ENCODE measurements around the gene IP6K3.

The IP6K3 gene

DNA sequence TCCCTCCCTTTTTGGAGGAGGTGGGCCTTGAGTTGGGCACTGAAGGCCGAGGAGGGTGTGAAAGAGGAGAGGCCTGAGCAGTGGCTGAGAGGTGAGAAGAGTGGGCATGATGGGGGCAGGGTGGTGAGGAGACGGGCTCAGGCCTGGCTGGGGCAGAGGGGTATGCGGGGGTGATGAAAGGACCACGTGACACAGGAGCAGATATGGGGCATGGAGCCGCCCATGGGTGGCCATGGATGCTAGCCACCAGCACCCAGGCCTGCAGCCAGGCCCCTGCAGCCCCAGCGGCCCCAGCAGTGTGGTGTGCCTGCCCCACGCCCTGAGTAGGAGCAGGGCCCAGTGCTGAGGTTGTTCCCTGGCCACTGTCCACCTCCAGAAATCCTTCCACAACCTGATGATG is 61.7 kb downstream of the IP6K3 start:
- H3K9ac ChIP-seq (ENCODE audit: low read length): no peak overlapping the region
- no peaks in the 10 kb centered on the region for H3K9me3 ChIP-seq (ENCODE audit: control insufficient read depth, low read length)
- H3K4me3 ChIP-seq (ENCODE audit: low read length): no peak overlapping the region
- H3K27me3 ChIP-seq (ENCODE audit: control insufficient read depth, insufficient read depth, low read length): no peaks in the 10 kb centered on the region
- peaks cover 5% of the 10 kb centered on the region for H3K36me3 ChIP-seq (ENCODE audit: control insufficient read depth, insufficient read depth, low read length)
- no peaks in the 10 kb centered on the region for H3K4me1 ChIP-seq (ENCODE audit: control insufficient read depth, insufficient read depth, low read length)

GRCh38 chr6:33684428-33684896 is 62.2 kb downstream of the IP6K3 start:
- no peaks in the 10 kb centered on the region for H3K9me3 ChIP-seq (ENCODE audit: control insufficient read depth, low read length)
- no peaks in the 10 kb centered on the region for H3K4me1 ChIP-seq (ENCODE audit: control insufficient read depth, insufficient read depth, low read length)
- H3K27me3 ChIP-seq (ENCODE audit: control insufficient read depth, insufficient read depth, low read length): no peaks in the 10 kb centered on the region
- H3K4me3 ChIP-seq (ENCODE audit: low read length): no peak overlapping the region
- peaks cover 1% of the 10 kb centered on the region for H3K36me3 ChIP-seq (ENCODE audit: control insufficient read depth, insufficient read depth, low read length)
- no peak overlapping the region for H3K9ac ChIP-seq (ENCODE audit: low read length)

DNA sequence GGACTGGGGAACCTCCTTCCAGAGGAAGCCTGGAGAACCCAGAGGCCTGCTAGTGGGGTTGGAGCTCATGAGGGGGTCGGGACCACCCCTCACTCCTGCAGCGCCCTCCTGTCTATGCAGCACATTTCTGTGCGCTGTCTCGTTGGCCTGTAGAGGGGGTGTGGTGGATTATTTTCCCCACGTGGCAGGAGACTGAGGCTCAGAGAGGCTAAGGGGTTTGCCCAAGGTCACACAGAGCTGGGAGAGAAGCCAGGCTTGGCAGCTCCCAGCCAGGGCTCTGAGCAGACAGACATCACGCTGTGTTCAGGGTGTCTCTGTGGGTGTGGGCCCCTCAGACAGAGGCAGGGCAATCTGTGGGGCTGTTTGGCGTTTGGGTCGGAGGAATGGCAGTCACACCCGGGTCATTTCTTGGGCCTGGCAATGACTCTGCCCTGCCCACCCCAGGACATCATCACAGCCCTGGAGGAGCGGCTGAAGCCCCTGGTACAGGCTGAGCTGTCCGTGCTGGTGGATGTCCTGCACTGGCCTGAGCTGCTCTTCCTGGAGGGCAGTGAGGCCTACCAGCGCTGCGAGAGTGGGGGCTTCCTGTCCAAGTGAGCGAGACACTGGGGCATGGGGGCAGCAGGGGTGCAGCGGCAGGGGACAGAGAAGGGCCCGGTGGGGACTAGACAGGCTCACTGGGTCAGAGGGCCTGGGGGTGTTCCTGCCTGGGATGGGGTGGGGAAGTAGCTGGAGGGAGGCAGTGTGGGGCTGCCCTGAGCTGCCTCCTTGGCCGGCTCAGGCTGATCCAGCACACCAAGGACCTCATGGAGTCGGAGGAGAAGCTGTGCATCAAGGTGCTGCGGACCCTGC is 62.9 kb downstream of the IP6K3 start:
- Histone ChIP-seq H3K27me3 (ENCODE audit: control insufficient read depth, insufficient read depth, low read length) (no peaks in the 10 kb centered on the region), H3K9me3 (ENCODE audit: control insufficient read depth, low read length) (no peaks in the 10 kb centered on the region), H3K9ac (ENCODE audit: low read length) (no peak overlapping the region), H3K4me1 (ENCODE audit: control insufficient read depth, insufficient read depth, low read length) (no peaks in the 10 kb centered on the region), H3K4me3 (ENCODE audit: low read length) (no peak overlapping the region), H3K36me3 (ENCODE audit: control insufficient read depth, insufficient read depth, low read length) (peaks cover 4% of the 10 kb centered on the region)

DNA sequence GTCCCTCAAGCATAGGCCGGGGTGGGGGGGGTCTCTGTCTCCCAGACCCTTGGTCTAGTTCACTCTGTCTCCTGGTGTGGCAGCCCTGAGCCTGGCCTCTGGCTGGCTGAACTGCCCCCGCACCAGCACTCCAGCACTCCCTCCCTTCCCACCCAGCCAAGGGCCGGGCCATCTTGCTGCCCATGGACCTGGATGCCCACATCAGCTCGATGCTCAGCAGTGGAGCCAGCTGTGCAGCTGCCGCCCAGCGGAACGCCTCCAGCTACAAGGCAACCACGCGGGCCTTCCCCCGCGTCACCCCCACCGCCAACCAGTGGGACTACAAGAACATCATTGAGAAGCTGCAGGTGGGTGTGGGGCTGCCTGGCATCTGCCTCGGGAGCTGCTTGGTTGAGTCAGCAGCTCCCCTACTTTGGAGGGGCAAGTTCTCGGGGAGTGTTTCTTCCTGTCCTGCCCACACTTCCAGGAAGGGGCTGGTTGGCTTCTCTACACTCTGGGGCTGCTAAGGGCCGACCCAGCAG is 63.6 kb downstream of the IP6K3 start:
- Histone ChIP-seq H3K4me1 (ENCODE audit: control insufficient read depth, insufficient read depth, low read length) (no peaks in the 10 kb centered on the region), H3K4me3 (ENCODE audit: low read length) (no peak overlapping the region), H3K9me3 (ENCODE audit: control insufficient read depth, low read length) (no peaks in the 10 kb centered on the region), H3K27me3 (ENCODE audit: control insufficient read depth, insufficient read depth, low read length) (no peaks in the 10 kb centered on the region), H3K36me3 (ENCODE audit: control insufficient read depth, insufficient read depth, low read length) (peaks cover 5% of the 10 kb centered on the region), H3K9ac (ENCODE audit: low read length) (no peak overlapping the region)

DNA sequence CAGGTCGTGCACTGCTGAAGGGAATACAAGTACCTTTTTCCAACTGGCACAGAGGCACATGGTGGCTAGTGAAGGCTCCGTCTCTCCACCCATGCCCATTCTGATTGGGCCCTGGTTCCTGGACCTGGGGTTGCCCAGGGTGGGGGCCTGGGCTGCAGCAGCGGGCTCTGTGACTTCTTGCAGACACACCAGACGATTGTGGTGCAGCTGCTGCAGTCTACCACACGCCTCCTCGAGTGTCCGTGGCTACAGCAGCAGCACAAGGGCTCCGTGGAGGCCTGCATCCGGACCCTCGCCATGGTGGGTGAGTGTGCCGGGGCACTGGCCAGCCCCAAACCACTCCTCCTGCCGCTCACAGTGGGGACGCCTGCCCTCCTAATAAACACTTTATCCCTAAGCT is 64.4 kb downstream of the IP6K3 start:
- H3K4me1 ChIP-seq (ENCODE audit: control insufficient read depth, insufficient read depth, low read length): no peaks in the 10 kb centered on the region
- no peaks in the 10 kb centered on the region for H3K27me3 ChIP-seq (ENCODE audit: control insufficient read depth, insufficient read depth, low read length)
- H3K4me3 ChIP-seq (ENCODE audit: low read length): no peak overlapping the region
- H3K36me3 ChIP-seq (ENCODE audit: control insufficient read depth, insufficient read depth, low read length): peaks cover 13% of the 10 kb centered on the region
- H3K9me3 ChIP-seq (ENCODE audit: control insufficient read depth, low read length): no peaks in the 10 kb centered on the region
- no peak overlapping the region for H3K9ac ChIP-seq (ENCODE audit: low read length)

DNA sequence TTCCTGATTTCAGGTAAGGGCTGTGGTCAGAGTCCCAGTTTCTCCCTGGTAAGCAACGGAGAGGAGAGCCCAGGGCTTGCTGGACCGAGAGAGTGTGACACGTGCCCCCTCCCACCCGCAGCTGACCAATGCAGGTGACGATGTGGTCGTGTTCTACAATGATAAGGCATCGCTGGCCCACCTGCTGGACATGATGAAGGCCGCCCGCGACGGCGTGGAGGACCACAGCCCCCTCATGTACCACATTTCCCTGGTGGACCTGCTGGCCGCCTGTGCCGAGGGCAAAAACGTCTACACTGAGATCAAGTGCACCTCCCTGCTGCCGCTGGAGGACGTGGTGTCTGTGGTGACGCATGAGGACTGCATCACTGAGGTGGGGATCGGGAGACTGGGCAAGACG is 66.9 kb downstream of the IP6K3 start:
- Histone ChIP-seq H3K27me3 (ENCODE audit: control insufficient read depth, insufficient read depth, low read length) (no peaks in the 10 kb centered on the region), H3K4me1 (ENCODE audit: control insufficient read depth, insufficient read depth, low read length) (no peaks in the 10 kb centered on the region), H3K9me3 (ENCODE audit: control insufficient read depth, low read length) (no peaks in the 10 kb centered on the region), H3K36me3 (ENCODE audit: control insufficient read depth, insufficient read depth, low read length) (peaks cover 24% of the 10 kb centered on the region), H3K9ac (ENCODE audit: low read length) (no peak overlapping the region), H3K4me3 (ENCODE audit: low read length) (no peak overlapping the region)

DNA sequence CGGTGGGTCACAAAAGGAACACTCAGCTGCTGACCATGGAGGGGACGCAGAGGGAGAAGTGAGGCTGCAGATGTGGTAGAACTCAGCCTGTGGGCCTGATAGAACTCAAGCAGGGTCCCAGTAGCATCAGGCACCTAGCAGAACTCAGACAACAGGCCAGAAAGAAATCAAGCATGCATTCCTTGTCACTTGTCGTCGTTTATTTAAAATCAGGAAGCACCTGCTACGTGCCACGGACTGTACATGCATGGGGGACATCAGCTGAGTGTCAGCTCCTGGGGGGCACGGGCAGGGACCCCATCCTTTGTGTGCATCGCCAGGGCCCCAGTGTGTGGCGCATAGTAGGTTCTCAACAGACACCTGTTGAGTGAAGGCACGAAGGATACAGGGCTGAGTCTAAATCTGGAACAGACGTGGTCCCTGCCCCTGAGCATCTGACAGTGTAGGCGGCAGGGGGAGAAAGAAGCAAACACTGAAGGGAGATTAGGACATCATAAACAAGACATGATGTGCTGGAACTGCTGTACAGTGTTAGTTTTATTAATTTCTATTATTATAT is 67.7 kb downstream of the IP6K3 start:
- no peak overlapping the region for H3K9ac ChIP-seq (ENCODE audit: low read length)
- H3K9me3 ChIP-seq (ENCODE audit: control insufficient read depth, low read length): no peaks in the 10 kb centered on the region
- H3K4me1 ChIP-seq (ENCODE audit: control insufficient read depth, insufficient read depth, low read length): no peaks in the 10 kb centered on the region
- H3K27me3 ChIP-seq (ENCODE audit: control insufficient read depth, insufficient read depth, low read length): no peaks in the 10 kb centered on the region
- no peak overlapping the region for H3K4me3 ChIP-seq (ENCODE audit: low read length)
- H3K36me3 ChIP-seq (ENCODE audit: control insufficient read depth, insufficient read depth, low read length): peaks cover 24% of the 10 kb centered on the region

GRCh38 chr6:33678233-33678931 is 68.3 kb downstream of the IP6K3 start:
- peaks cover 29% of the 10 kb centered on the region for H3K36me3 ChIP-seq (ENCODE audit: control insufficient read depth, insufficient read depth, low read length)

GRCh38 chr6:33677689-33678088 is 69.0 kb downstream of the IP6K3 start:
- no peak overlapping the region for H3K4me3 ChIP-seq (ENCODE audit: low read length)
- no peak overlapping the region for H3K9ac ChIP-seq (ENCODE audit: low read length)
- peaks cover 36% of the 10 kb centered on the region for H3K36me3 ChIP-seq (ENCODE audit: control insufficient read depth, insufficient read depth, low read length)
- no peaks in the 10 kb centered on the region for H3K9me3 ChIP-seq (ENCODE audit: control insufficient read depth, low read length)
- H3K4me1 ChIP-seq (ENCODE audit: control insufficient read depth, insufficient read depth, low read length): peaks cover 7% of the 10 kb centered on the region
- H3K27me3 ChIP-seq (ENCODE audit: control insufficient read depth, insufficient read depth, low read length): no peaks in the 10 kb centered on the region

More at GRCh38 chr6:33678233-33678931, 68.3 kb downstream of the IP6K3 start:
- no peak overlapping the region for H3K9ac ChIP-seq (ENCODE audit: low read length)
- H3K9me3 ChIP-seq (ENCODE audit: control insufficient read depth, low read length): no peaks in the 10 kb centered on the region
- H3K4me3 ChIP-seq (ENCODE audit: low read length): no peak overlapping the region
- H3K27me3 ChIP-seq (ENCODE audit: control insufficient read depth, insufficient read depth, low read length): no peaks in the 10 kb centered on the region
- peaks cover under 1% of the 10 kb centered on the region for H3K4me1 ChIP-seq (ENCODE audit: control insufficient read depth, insufficient read depth, low read length)

DNA sequence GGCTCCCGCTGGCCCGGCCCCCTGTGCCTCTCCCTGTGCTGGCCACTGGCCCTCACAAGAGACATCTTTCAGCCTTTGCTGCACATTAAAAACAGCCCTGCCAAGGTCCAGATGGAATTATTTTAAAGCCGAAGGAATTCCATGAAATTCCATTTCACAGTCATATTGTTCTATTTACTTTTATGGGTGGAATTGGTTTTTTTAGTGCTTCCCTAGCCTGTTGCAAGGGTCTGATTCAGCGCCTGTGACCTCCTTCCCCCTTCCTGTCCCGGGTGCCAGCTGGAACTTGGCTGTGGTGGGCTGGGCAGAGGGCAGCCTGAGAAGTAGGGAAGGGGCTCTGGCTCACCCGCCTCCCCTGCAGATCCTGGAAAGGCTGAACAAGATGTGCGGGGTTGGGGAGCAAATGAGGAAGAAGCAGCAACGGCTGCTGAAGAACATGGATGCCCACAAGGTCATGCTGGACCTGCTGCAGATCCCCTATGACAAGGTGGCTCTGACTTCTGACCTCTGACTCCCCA is 69.5 kb downstream of the IP6K3 start:
- H3K4me1 ChIP-seq (ENCODE audit: control insufficient read depth, insufficient read depth, low read length): peaks cover 8% of the 10 kb centered on the region
- no peaks in the 10 kb centered on the region for H3K9me3 ChIP-seq (ENCODE audit: control insufficient read depth, low read length)
- H3K36me3 ChIP-seq (ENCODE audit: control insufficient read depth, insufficient read depth, low read length): peaks cover 36% of the 10 kb centered on the region
- H3K9ac ChIP-seq (ENCODE audit: low read length): no peak overlapping the region
- no peak overlapping the region for H3K4me3 ChIP-seq (ENCODE audit: low read length)
- no peaks in the 10 kb centered on the region for H3K27me3 ChIP-seq (ENCODE audit: control insufficient read depth, insufficient read depth, low read length)

DNA sequence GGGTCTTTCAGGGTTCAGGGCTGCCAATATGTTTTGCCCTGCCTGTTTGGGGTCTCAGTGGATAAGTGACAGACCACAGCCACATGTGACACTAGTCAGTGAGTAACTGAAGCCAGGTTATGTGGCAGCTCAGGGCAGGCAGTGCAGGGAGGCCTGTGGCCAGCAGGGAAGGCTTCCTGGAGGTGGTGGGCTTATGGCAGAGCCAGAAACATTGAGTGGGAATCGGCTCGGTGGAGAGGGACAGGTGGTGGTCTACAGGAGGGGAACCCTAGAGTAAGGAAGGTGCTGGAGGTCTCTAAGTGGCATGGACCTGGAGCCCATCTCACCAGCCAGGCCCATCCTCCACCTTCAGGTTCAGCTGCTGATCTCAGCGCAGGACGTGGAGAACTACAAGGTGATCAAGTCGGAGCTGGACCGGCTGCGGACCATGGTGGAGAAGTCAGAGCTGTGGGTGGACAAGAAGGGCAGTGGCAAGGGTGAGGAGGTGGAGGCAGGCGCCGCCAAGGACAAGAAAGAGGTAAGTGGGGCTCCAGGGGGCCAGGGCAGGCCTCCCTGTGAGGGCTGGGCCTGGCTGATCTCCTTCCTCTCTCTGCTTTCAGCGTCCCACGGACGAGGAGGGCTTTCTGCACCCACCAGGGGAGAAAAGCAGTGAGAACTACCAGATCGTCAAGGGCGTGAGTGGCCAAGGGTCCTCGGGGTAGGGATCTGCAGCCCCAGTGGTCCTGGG is 70.1 kb downstream of the IP6K3 start:
- no peak overlapping the region for H3K9ac ChIP-seq (ENCODE audit: low read length)
- H3K4me1 ChIP-seq (ENCODE audit: control insufficient read depth, insufficient read depth, low read length): peaks cover 8% of the 10 kb centered on the region
- no peaks in the 10 kb centered on the region for H3K9me3 ChIP-seq (ENCODE audit: control insufficient read depth, low read length)
- H3K27me3 ChIP-seq (ENCODE audit: control insufficient read depth, insufficient read depth, low read length): no peaks in the 10 kb centered on the region
- H3K36me3 ChIP-seq (ENCODE audit: control insufficient read depth, insufficient read depth, low read length): peaks cover 41% of the 10 kb centered on the region
- H3K4me3 ChIP-seq (ENCODE audit: low read length): no peak overlapping the region

Data from mucosa of stomach (tissue), 1 donor.